Kidney (tissue), 14 donors: ENCODE results near the gene RFX8. TPM values are rescaled to one million over a fixed set of nuclear protein-coding genes. Genes with fewer than 3 reads are reported as not detected.
"Not testable (repeated sequence)": the region's sequence is repeated elsewhere in the genome, so short reads cannot be mapped to it uniquely, and the experiment has no call there.

Experiments used
- DNase-seq, 5 donors: peaks; one replicate each; pipeline ENCODE4 v3.0.0-alpha.2; 2013 to 2020
- FAIRE-seq: peaks from 2 replicates; lab custom pipeline; 2012; peaks lifted over from hg19 to GRCh38; lab: Jason Lieb, UNC
- H3K27ac ChIP-seq, 2 donors: one replicate each; pipeline ENCODE4 v1.7.0; 2013; ENCODE audit warnings: low read depth in 2 of 2, low read length in 2 of 2, inconsistent platforms in 1 of 2
- H3K27me3 ChIP-seq: one replicate; pipeline ENCODE4 v1.7.1; 2013; ENCODE audit warnings: low read length, inconsistent platforms; ENCODE audit not compliant: control insufficient read depth, insufficient read depth
- H3K36me3 ChIP-seq, 3 donors: one replicate each; pipeline versions ENCODE4 v1.7.0 to v1.7.1; 2013; ENCODE audit warnings: low read length in 3 of 3, control low read depth in 1 of 3, inconsistent platforms in 1 of 3; ENCODE audit not compliant: insufficient read depth in 3 of 3, control insufficient read depth in 2 of 3
- H3K4me1 ChIP-seq, 3 donors: one replicate each; pipeline versions ENCODE4 v1.7.0 to v1.7.1; 2013; ENCODE audit warnings: low read length in 3 of 3, inconsistent platforms in 1 of 3, low read depth in 1 of 3; ENCODE audit not compliant: control insufficient read depth in 2 of 3, insufficient read depth in 2 of 3
- H3K4me3 ChIP-seq, 3 donors: one replicate each; pipeline versions ENCODE4 v1.7.0 to v1.8.1; 2013; ENCODE audit warnings: low read length in 3 of 3, control low read depth in 1 of 3, inconsistent platforms in 1 of 3
- H3K9ac ChIP-seq, 3 donors: one replicate each; pipeline versions ENCODE4 v1.7.0 to v1.7.1; 2013; ENCODE audit warnings: low read length in 3 of 3, control low read depth in 1 of 3, inconsistent platforms in 1 of 3
- H3K9me3 ChIP-seq, 3 donors: one replicate each; pipeline versions ENCODE4 v1.7.0 to v1.7.1; 2013; ENCODE audit warnings: low read length in 3 of 3, control low read depth in 1 of 3, inconsistent platforms in 1 of 3; ENCODE audit not compliant: control insufficient read depth in 2 of 3, insufficient read depth in 1 of 3
- CTCF ChIP-seq: IDR thresholded peaks from 3 replicates; pipeline ENCODE4 v1.5.1; 2012; ENCODE audit warnings: mild to moderate bottlenecking, moderate library complexity, borderline replicate concordance; ENCODE audit not compliant: insufficient read depth; ENCODE audit errors: extremely low read depth
- intact Hi-C: fragments of 100-400 bp; cut with DNase I; formaldehyde crosslinking; loops from one replicate; pipeline ENCODE4 v1.11.1; 2022
- polyA plus RNA-seq: library from polyadenylated mRNA; stranded (reverse); fragments of 350-450 nt; fragmentation: Illumina TruSeq; extraction: RNeasy Lipid Tissue Mini Kit (QIAGEN cat#74804); gene quantifications from one replicate; pipeline ENCODE4 v1.2.3, GENCODE V29; 2014; ENCODE audit warnings: low read depth, low replicate concordance; ENCODE audit not compliant: insufficient read depth
- total RNA-seq: library from RNA; stranded (reverse); fragmentation: NEBNext Ultra II Directional; extraction: Animal tissue kit (Norgen Biotek cat#: 25700); gene quantifications from one replicate; pipeline ENCODE4 v1.2.1, GENCODE V29; 2021
- donor health status: control.
- donor health status: control.
- donor health status: control.
- donor health status: control.
- donor health status: control.
- donor health status: DM: yes; HTN: yes; CAD: no.
- donor health status: Normal renal cell carcinoma (clear cell type).

RFX8 gene
- total and polyA plus RNA-seq, 2 donors from 2014 or later = 0.28 TPM; not detected in 1

GRCh38 chr2:101354420-101355311, 120.2 kb downstream of the RFX8 start:
- FAIRE-seq (no peak), DNase-seq (peak in 1 of 5 donors; percentile 52)
- H3K36me3 ChIP-seq = no peaks in the 10 kb centered on the region
- H3K4me3 ChIP-seq = no peak overlapping the region
- H3K9me3 ChIP-seq = no peaks in the 10 kb centered on the region
- no peak overlapping the region for H3K9ac ChIP-seq
- no peak overlapping the region for H3K27ac ChIP-seq
- intact Hi-C loops = no loop called here
- H3K27me3 ChIP-seq = no peaks in the 10 kb centered on the region
- no peak for TF ChIP-seq CTCF
- H3K4me1 ChIP-seq = no peaks in the 10 kb centered on the region

GRCh38 chr2:101352631-101353030, 122.3 kb downstream of the RFX8 start:
- DNase-seq, H3K27me3 ChIP-seq, H3K27ac ChIP-seq, FAIRE-seq, H3K4me3 ChIP-seq, H3K9ac ChIP-seq, intact Hi-C loops, H3K9me3 ChIP-seq, H3K4me1 ChIP-seq, H3K36me3 ChIP-seq: not testable (repeated sequence)

- intact Hi-C loops = no loop called here
These were observed 123.7 kb downstream of the RFX8 start for GRCh38 chr2:101351207-101351606.

More at GRCh38 chr2:101351207-101351606, 123.7 kb downstream of the RFX8 start:
- Histone ChIP-seq H3K27me3 (no peaks in the 10 kb centered on the region), H3K9me3 (no peaks in the 10 kb centered on the region), H3K4me3 (no peak overlapping the region), H3K27ac (no peak overlapping the region), H3K4me1 (no peaks in the 10 kb centered on the region), H3K36me3 (no peaks in the 10 kb centered on the region), H3K9ac (no peak overlapping the region)
- FAIRE-seq (no peak), DNase-seq (no peak)
- TF ChIP-seq CTCF = no peak
